DND-41 (cell line): Measurements from ENCODE around the gene MRPL40.

Source experiments
- ATAC-seq: fragments of 200-7000 bp; cut with Tn5 transposase; 3 replicates; pipeline ENCODE4 v1.9.1; 2021; ENCODE audit warnings: low read depth; ENCODE audit not compliant: insufficient read depth
- DNase-seq: peaks from one replicate; pipeline ENCODE4 v3.0.0-alpha.2; 2020
- H2AFZ ChIP-seq: 2 replicates; pipeline ENCODE4 v1.6.0; 2012; ENCODE audit warnings: low read depth, low read length
- H3K27ac ChIP-seq: 2 replicates; pipeline ENCODE4 v1.5.1; 2012; ENCODE audit warnings: low read length, inconsistent platforms
- H3K27me3 ChIP-seq: fragments of 200-600 bp; sonication (generic); 2 replicates; pipeline ENCODE4 v1.6.0; 2012; ENCODE audit warnings: low read length, mild to moderate bottlenecking, inconsistent platforms; ENCODE audit not compliant: insufficient read depth, poor library complexity
- H3K36me3 ChIP-seq: 2 replicates; pipeline ENCODE4 v1.5.1; 2012; ENCODE audit warnings: low read length, inconsistent platforms; ENCODE audit not compliant: insufficient read depth
- H3K4me1 ChIP-seq: 2 replicates; pipeline ENCODE4 v1.5.1; 2012; ENCODE audit warnings: mild to moderate bottlenecking, low read length; ENCODE audit not compliant: insufficient read depth
- H3K4me2 ChIP-seq: 2 replicates; pipeline ENCODE4 v1.6.0; 2012; ENCODE audit warnings: mild to moderate bottlenecking, moderate library complexity, low read length, inconsistent platforms; ENCODE audit not compliant: insufficient read depth
- H3K4me3 ChIP-seq, 2 experiments: fragments of 200-600 bp in 1 of 2; shearing (Covaris generic) in 1 of 2; 2 replicates each; pipeline ENCODE4 v1.5.1; 2012 to 2016; ENCODE audit warnings: inconsistent platforms in 2 of 2, low read length in 2 of 2, mild to moderate bottlenecking in 2 of 2, low read depth in 1 of 2, moderate library complexity in 1 of 2
- H3K79me2 ChIP-seq: 2 replicates; pipeline ENCODE4 v1.6.0; 2012; ENCODE audit warnings: low read length, inconsistent platforms; ENCODE audit not compliant: insufficient read depth
- H3K9ac ChIP-seq: 2 replicates; pipeline ENCODE4 v1.6.0; 2012; ENCODE audit warnings: low read depth, mild to moderate bottlenecking, inconsistent platforms, low read length, moderate library complexity
- H3K9me3 ChIP-seq: 2 replicates; pipeline ENCODE4 v1.5.1; 2012; ENCODE audit warnings: low read length, moderate library complexity, mild to moderate bottlenecking, inconsistent platforms; ENCODE audit not compliant: insufficient read depth, severe bottlenecking
- H4K20me1 ChIP-seq: 2 replicates; pipeline ENCODE4 v1.6.0; 2012; ENCODE audit warnings: low read length; ENCODE audit not compliant: insufficient read depth
- EZH2 ChIP-seq: IDR thresholded peaks from 3 replicates; pipeline ENCODE4 v1.6.1; 2012; ENCODE audit warnings: borderline replicate concordance, low read depth, mild to moderate bottlenecking, moderate library complexity, low read length, inconsistent platforms; ENCODE audit not compliant: severe bottlenecking
- TF ChIP-seq, protein P1 (sequence below): IDR thresholded peaks from 2 replicates; pipeline ENCODE4 v1.5.1; 2012; ENCODE audit warnings: borderline replicate concordance, low read length, moderate library complexity, mild to moderate bottlenecking; ENCODE audit not compliant: poor library complexity, severe bottlenecking; ENCODE audit errors: extremely low read depth

MRPL40 gene

DNA sequence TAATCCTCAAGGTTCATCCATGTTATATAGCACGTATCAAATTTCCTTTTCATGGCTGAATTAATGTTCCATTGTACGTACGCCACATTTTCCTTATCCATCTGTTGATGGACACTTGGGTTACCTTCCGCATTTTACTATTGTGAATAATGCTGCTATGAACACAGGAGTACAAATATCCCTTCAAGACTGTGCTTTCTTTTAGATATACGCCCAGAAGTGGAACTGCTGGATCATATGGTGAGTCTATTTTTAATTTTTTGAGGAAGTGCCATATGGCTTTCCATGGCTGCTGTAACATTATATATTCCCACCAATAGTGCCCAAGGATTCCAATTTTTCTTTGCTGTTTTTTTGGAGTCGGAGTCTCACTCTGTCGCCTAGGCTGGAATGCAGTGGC lies 6.0 kb downstream of the MRPL40 start:
- Histone ChIP-seq H3K9me3 (no peaks in the 10 kb centered on the region), H3K79me2 (peaks cover 58% of the 10 kb centered on the region), H3K27me3 (no peaks in the 10 kb centered on the region), H3K4me3 (no peak overlapping the region), H3K27ac (no peak overlapping the region), H4K20me1 (peaks cover 27% of the 10 kb centered on the region; the same call in 1 of the 2 replicates), H3K4me1 (peaks cover 7% of the 10 kb centered on the region), H3K9ac (no peak overlapping the region), H2AFZ (no peak overlapping the region), H3K36me3 (peaks cover 48% of the 10 kb centered on the region), H3K4me2 (no peak overlapping the region)
- TF ChIP-seq, protein P1, sequence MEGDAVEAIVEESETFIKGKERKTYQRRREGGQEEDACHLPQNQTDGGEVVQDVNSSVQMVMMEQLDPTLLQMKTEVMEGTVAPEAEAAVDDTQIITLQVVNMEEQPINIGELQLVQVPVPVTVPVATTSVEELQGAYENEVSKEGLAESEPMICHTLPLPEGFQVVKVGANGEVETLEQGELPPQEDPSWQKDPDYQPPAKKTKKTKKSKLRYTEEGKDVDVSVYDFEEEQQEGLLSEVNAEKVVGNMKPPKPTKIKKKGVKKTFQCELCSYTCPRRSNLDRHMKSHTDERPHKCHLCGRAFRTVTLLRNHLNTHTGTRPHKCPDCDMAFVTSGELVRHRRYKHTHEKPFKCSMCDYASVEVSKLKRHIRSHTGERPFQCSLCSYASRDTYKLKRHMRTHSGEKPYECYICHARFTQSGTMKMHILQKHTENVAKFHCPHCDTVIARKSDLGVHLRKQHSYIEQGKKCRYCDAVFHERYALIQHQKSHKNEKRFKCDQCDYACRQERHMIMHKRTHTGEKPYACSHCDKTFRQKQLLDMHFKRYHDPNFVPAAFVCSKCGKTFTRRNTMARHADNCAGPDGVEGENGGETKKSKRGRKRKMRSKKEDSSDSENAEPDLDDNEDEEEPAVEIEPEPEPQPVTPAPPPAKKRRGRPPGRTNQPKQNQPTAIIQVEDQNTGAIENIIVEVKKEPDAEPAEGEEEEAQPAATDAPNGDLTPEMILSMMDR = no peak
- TF ChIP-seq EZH2 = no peak
- no peak for ATAC-seq
- no peak for DNase-seq

DNA sequence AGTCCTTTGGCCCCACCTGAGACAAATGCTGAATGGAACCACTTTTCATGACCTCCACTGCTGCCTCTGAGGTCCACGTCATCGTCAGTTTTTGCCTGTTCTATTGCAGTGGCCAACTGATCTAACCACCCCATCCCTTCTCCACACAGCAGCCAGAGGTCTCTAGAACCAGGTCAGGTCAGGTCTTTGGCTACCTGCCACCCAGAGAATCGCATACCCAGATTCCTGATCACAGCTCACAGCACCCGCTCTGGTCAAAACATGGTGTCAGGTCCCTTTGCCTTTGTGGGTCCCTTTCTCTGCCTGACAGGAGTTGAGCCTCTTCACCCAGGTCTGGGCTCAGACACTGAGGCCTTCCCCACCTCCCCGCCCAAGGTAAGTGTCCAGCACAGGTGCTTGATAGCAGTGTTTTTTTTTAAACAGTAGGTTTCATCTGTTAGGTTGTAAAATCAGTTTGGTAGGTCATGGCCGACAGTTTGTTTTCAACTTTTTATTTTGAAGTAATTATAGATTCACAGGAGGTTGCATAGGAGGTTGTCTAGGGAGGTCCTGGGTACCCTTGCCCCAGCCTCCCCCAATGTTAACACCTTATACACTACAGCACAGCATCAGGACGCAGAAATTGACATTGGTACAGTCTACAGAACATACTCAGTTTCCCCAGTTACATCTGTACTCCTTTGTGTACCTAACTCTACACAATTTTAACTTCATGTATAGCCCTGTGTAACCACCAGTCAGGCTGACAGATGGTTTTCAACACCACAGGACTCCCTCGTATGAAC lies 8.3 kb downstream of the MRPL40 start:
- TF ChIP-seq, protein P1 = no peak
- no peak for TF ChIP-seq EZH2
- no peaks in the 10 kb centered on the region for H3K9me3 ChIP-seq
- H3K9ac ChIP-seq = no peak overlapping the region
- no peaks in the 10 kb centered on the region for H3K27me3 ChIP-seq
- peaks cover 57% of the 10 kb centered on the region for H3K36me3 ChIP-seq
- H2AFZ ChIP-seq = no peak overlapping the region
- H4K20me1 ChIP-seq = peaks cover 38% of the 10 kb centered on the region
- peaks cover 70% of the 10 kb centered on the region for H3K79me2 ChIP-seq
- peaks cover 20% of the 10 kb centered on the region for H3K4me1 ChIP-seq
- 0 out of 3 replicates have a peak, but pooled peaks have one; percentile 22 for ATAC-seq
- no peak overlapping the region for H3K4me2 ChIP-seq
- H3K4me3 ChIP-seq = no peak overlapping the region
- no peak overlapping the region for H3K27ac ChIP-seq
- DNase-seq = no peak

DNA sequence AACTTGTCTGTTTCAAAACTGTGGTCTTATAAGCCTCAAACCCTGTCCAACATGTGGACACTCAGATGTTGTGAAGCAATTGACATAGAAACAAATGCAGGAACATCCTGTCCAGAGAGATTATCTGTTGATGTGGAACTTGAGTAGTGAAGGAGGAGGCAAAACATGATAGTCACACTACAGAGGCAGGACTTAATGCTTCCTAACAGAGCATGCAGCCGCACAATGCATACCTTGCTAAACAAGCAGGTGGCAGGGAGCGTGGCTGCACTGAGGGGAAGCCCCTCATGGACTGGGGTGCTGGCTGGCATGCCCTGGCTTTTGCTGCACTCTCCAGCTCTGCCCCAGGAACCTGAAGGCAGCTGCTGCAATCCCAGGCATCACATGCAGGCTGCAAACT lies 9.8 kb downstream of the MRPL40 start:
- Histone ChIP-seq H3K4me1 (peaks cover 34% of the 10 kb centered on the region), H2AFZ (no peak overlapping the region), H3K9me3 (no peaks in the 10 kb centered on the region), H3K27ac (no peak overlapping the region), H3K27me3 (no peaks in the 10 kb centered on the region), H3K4me2 (no peak overlapping the region), H3K9ac (no peak overlapping the region), H3K36me3 (peaks cover 54% of the 10 kb centered on the region), H3K4me3 (no peak overlapping the region), H4K20me1 (peaks cover 42% of the 10 kb centered on the region), H3K79me2 (peaks cover 84% of the 10 kb centered on the region)
- ATAC-seq (no peak), DNase-seq (no peak)
- TF ChIP-seq, protein P1 = no peak
- TF ChIP-seq EZH2 = no peak
